OCI-LY7 (cell line): ENCODE results near the gene FKBP1A.

Experiments used
- CTCF ChIP-seq: fragments of 200-600 bp; sonication (generic); conservative IDR thresholded peaks from 2 replicates; pipeline ENCODE4 v1.5.1; 2014; ENCODE audit warnings: mild to moderate bottlenecking, antibody characterized with exemption, low read length, moderate library complexity, mixed read lengths
- EZH2phosphoT487 ChIP-seq: fragments of 200-600 bp; sonication (generic); IDR thresholded peaks from 2 replicates; pipeline ENCODE4 v1.6.1; 2018; ENCODE audit warnings: low read depth, borderline replicate concordance, mild to moderate bottlenecking, mixed run types, antibody characterized with exemption, low read length, moderate library complexity, mixed read lengths

GRCh38 chr20:1430004-1430451, 37.2 kb upstream of the FKBP1A start:
- no peak for TF ChIP-seq CTCF
- TF ChIP-seq EZH2phosphoT487, result no peak
